ENCODE results near the gene RFX1.

DNA sequence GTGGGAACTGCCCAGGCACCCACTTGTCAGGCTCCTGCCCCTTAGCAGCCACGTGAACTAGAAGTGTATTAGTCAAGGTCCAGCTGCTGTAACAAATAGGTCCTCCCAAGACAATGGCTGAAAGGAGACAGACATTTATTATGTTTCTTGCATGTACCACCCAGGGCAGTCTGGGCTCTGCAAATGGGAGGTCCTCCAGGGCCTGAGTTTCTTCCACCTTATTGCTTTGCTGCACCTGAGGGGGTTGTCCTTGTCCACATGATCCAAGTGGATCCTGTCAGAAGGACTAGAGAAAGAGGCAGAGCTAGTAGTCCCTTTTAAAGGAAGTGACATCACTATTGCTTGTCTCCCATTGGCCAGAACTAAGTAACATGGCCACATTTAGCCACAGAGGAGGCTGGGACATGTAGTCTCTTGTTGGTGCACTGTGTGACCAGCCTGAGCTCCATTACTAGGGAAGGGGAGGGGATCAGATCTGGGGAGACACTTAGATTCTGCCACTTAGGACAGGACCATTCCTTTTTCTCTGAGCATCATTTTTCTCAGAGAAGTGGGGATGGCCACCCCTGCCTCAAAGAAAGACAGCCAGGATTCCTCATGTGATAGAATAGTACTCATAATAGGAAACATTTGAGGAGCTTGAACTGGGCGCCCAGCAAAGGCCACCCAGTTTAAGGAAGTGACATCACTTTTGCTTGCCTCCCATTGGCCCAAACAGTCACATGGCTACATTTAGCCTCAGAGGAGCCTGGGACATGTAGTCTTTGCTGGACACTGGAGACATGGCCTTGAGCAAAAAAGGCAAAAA, 85.0 kb downstream of the RFX1 start:
- TF ChIP-seq CTCF (IDR thresholded peaks at IDR 0.05; ENCODE audit: poor library complexity, severe bottlenecking) = no peak
- TF ChIP-seq POLR2AphosphoS5 (IDR thresholded peaks at IDR 0.05) = no peak
- TF ChIP-seq EZH2 (IDR thresholded peaks at IDR 0.05; ENCODE audit: borderline replicate concordance, insufficient read depth, low read length, poor library complexity, severe bottlenecking) = no peak
- TF ChIP-seq RAD21 (conservative IDR thresholded peaks at IDR 0.05) = no peak
- TF ChIP-seq SMC3 (conservative IDR thresholded peaks at IDR 0.05; ENCODE audit: poor library complexity) = no peak
- no peak for TF ChIP-seq TAF1 (IDR thresholded peaks at IDR 0.05; ENCODE audit: low read depth)
- TF ChIP-seq EP300 (conservative IDR thresholded peaks at IDR 0.05; ENCODE audit: poor library complexity, severe bottlenecking) = no peak
- TF ChIP-seq, protein P1, sequence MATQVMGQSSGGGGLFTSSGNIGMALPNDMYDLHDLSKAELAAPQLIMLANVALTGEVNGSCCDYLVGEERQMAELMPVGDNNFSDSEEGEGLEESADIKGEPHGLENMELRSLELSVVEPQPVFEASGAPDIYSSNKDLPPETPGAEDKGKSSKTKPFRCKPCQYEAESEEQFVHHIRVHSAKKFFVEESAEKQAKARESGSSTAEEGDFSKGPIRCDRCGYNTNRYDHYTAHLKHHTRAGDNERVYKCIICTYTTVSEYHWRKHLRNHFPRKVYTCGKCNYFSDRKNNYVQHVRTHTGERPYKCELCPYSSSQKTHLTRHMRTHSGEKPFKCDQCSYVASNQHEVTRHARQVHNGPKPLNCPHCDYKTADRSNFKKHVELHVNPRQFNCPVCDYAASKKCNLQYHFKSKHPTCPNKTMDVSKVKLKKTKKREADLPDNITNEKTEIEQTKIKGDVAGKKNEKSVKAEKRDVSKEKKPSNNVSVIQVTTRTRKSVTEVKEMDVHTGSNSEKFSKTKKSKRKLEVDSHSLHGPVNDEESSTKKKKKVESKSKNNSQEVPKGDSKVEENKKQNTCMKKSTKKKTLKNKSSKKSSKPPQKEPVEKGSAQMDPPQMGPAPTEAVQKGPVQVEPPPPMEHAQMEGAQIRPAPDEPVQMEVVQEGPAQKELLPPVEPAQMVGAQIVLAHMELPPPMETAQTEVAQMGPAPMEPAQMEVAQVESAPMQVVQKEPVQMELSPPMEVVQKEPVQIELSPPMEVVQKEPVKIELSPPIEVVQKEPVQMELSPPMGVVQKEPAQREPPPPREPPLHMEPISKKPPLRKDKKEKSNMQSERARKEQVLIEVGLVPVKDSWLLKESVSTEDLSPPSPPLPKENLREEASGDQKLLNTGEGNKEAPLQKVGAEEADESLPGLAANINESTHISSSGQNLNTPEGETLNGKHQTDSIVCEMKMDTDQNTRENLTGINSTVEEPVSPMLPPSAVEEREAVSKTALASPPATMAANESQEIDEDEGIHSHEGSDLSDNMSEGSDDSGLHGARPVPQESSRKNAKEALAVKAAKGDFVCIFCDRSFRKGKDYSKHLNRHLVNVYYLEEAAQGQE (IDR thresholded peaks at IDR 0.05; ENCODE audit: borderline replicate concordance) = no peak

Data from neural cell (in vitro differentiated cells).